GM18502 (cell line): ENCODE results near the gene MAN2A2.

ENCODE experiments used
- ATAC-seq: cut with Tn5 transposase; IDR thresholded peaks from one replicate; pipeline ENCODE4 v1.9.1; 2021; ENCODE audit warnings: mild to moderate bottlenecking; ENCODE audit not compliant: unreplicated experiment, poor library complexity

The MAN2A2 gene

DNA sequence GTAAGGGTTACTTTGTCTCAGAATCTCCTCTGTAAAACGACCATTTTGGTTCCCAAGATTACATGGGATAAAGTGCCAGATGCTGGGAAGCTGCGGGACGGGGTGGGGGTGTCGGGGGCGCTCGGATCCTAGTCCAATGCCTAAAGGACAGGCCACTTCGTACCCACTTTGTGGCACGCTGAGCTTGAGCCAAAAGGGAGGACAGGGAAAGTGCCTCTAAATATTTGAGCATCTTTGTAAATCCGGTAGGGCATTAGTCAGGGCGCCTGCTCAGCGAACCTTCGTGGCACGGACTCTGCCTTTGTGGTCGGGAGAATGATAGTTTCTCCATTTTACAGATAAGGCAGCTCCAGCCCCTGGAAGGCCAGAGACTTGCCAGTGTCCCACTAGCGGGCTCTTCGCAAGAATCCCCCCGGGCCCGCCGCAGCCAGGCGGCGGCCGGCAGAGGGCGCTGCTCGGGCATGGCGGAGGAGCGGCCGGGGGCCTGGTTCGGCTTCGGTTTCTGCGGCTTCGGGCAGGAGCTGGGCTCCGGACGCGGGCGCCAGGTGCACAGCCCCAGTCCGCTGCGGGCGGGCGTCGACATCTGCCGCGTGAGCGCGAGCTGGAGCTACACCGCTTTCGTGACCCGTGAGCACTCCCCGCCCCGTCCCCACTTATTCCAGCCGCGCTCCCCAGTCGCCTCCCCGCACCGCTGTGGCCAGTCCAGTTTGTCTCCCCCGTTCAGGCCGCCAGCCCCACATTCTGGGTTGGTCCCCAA is 53.4 kb downstream of the MAN2A2 start:
- ATAC-seq = no peak

DNA sequence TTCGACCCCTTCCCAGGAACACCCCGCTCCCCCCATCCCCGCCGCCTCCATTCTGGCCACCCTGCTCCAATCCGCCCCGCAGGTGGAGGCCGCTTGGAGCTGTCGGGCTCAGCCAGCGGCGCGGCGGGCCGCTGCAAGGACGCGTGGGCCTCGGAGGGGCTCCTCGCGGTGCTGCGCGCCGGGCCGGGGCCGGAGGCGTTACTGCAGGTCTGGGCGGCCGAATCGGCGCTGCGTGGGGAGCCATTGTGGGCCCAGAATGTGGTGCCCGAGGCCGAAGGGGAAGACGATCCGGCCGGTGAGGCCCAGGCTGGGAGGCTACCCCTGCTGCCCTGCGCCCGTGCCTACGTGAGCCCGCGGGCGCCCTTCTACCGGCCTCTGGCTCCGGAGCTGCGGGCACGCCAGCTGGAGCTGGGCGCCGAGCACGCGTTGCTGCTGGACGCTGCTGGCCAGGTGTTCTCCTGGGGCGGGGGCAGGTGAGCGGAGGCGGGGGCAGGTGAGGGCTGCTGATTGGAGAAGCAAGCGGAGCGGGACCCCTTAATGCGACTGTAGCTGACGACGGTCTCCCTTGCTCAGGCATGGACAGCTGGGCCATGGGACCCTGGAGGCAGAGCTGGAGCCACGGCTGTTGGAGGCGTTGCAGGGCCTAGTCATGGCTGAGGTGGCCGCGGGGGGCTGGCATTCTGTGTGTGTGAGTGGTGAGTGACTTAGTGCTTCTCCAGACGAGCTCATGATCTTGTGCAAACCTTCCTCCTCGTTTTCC is 54.1 kb downstream of the MAN2A2 start:
- ATAC-seq = no peak

DNA sequence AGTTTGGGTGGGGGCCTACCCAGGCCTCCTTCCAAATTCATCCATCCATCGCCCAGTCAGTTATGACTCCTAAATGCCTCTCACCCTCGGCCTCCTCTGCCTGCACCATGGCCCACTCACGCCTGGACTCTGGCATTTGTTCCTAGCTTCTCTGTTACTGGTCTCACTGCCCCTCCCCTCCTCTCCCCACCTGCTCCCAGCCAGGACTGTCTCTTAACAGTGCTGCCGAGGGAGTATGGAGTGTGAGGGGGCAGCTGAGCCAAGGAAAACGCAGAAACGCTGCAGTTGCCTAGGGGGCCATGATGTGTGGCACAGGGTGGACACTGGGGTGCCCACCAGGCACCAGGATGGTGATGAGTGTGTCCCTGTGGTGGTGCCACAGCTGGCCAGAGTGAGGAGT is 54.7 kb downstream of the MAN2A2 start:
- ATAC-seq = no peak

DNA sequence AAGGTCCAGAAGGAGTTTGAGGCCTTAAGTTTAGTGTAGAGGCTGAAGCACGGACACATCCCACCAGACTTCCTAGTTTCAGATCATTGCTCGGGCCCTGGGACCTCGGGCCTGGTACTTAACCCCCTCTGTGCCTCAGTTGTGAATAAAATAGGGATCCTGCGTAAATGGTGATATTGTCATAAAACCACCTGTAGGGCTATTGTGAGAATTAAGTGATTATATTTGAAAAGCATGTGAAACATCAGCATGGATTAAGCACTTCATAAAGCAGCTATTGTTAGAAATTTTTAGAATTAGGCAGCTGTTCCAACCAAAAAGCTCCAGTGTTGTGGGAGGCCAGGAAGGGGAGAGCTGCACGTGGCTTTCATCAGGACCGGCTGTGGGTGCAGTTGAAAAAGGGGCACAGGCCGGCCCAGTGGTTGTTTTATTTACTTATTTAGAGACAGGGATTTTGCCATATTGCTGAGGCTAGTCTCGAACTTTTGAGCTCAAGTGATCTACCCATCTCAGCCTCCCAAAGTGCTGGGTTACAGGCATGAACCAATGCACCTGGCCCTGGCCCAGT is 56.0 kb downstream of the MAN2A2 start:
- ATAC-seq = no peak

DNA sequence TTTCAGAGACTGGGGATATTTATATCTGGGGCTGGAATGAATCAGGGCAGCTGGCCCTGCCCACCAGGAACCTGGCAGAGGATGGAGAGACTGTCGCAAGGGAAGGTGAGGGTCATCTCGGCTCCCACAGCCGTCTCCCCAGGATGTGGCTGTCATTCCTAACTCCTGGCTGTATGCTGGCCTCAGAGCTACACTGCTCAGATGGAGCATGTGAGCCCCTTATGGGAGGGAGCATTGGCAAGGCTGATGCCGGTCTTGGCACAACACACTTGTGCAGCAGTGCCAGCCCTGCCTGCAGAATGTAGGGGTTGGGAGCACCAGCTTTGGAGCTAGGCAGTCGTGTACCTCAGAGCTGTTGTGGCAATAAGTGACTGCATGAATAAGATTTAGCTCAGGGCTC is 56.8 kb downstream of the MAN2A2 start:
- ATAC-seq = no peak

DNA sequence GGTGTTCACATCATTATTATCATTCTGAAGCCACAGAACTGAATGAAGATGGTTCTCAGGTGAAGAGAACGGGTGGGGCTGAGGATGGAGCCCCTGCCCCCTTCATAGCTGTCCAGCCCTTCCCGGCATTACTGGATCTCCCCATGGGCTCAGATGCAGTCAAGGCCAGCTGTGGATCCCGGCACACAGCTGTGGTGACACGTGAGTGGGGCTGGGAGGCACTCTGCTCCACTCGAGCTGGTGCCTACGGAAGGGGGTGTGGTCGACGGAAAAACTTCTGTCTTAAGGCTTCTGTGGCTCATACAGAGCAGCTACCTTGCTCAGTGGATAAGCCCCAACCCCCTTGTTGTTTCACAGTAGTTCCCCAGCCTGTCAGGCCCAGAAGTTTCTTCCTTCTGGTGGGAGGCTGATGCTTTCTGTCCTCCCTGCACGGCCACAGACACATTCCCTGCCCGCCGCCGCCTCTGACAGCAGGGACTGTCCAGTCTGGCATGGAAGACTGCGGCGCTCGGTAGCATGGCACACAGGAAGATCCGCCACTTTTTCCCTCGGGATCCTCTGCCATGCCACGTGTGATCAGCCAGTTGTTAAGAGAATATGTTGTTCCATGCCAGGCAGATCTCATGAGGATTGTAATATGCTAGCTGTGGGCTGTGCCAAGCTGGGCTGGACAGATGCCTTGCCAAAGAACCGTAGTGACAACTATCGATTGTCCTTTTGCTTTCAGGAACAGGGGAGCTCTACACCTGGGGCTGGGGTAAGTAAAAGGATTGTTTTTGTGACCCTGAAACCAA is 57.4 kb downstream of the MAN2A2 start:
- ATAC-seq = no peak

DNA sequence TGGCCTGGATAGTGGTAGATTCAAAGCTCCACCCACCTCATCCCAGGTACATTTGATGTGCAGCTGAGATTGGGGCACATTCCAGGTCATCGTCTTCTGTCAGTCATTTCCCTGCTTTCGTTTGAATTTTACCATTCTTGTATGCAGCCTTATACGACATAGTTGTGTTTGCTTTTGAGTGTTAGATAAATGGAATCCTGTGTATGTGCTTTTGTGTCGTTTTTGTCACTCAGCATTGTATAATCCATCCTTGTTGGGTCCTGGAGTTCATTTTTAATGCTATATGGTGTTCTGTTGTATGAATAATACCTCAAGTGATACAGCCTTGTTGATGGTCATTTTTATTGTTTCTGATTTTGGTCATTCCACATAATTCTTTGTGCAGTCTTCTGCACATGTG is 58.9 kb downstream of the MAN2A2 start:
- no peak for ATAC-seq

DNA sequence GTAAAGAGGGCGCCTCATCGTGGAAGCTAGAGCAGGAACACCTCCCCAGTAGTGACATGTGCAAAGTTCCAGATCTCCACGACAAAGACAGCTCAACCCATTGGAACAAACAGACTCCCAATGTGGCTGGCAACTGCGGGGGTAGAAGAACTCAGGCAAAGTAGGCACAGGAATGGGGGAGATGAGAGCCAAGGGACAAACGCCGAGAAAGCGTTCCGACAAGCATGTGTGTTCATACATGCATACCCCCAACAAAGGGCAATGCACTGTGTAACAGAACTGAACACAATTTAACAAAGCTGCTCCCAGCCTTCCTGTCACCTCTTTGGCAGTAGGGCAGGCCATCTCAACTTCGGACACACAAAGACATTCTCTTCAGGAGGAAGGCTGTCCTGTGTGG is 63.2 kb downstream of the MAN2A2 start:
- ATAC-seq = no peak

DNA sequence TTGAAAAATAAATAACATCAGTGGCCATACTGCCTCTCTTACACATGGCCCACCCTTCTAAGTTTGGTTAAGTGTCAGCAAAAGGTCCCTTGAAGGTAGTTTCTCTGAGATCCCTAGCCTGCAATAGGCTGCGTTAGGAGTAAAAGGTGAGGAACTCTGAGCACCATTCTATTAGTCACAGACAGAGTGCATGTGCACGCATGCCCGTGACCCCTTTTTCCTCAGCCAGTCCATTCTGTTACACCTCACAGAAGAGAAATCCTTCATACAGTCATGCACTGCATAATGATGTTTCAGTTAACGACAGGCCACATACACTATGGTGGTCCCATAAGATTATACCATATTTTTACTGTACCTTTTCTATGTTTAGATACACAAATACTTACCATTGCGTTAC is 64.1 kb downstream of the MAN2A2 start:
- ATAC-seq = no peak

DNA sequence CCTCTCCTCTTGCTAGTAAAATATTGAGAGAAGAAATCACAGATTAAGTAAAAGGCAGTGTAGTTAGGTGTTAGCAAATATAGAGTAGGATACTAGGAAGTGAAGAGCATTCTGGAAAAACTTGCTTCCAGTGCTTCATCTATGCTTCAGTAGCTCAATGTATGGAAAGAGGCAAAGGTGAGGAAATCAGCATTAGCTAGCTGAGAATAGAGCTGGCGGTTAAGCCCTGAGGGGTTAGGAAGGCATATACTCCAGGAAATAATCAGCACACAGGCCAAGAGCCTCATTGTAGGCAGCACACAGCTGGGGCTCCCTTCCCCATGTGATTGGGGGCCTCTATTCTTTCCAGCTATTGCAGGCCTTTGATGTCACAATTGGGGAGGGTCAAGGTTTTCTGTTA is 65.3 kb downstream of the MAN2A2 start:
- ATAC-seq = no peak

DNA sequence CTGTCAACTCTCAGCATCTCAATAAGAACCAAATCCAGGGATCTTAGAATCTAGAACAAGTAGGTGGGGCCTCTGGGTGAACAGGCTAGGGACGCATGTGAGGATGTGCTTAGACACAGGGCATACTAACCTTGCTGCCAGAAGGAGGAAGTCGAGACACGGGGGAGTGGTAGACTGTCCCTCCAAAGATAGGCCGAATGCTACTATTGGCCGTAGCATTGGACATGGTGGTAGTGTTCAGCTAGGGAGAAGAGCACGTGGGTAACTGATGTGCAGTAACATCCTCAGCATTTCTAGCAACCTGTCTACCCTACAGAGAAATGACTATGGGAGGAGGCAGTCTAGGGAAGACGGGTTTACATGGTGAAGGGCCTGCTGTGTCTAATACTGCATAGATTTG is 67.2 kb downstream of the MAN2A2 start:
- no peak for ATAC-seq

DNA sequence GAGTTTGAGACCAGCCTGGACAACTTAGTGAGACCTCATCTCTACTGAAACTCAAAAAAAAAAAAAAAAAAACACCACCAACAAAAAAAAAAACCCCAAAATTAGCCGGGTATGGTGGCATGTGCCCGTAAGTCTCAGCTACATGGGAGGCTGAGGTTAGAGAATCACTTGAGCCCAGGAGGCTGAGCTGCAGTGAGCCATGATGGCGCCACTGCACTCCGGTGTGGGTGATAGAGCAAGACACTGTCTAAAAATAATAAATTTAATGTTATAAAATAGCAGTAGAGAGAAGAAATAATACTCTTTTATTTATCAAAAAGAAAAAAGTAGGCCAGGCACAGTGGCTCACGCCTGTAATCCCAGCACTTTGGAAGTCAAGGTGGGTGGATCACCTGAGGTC is 69.0 kb downstream of the MAN2A2 start:
- ATAC-seq = no peak
